RKO (cell line): ENCODE results near the gene CEP135.
"Not testable (repeated sequence)": the region's sequence is repeated elsewhere in the genome, so short reads cannot be mapped to it uniquely, and the experiment has no call there.

Experiments used
- DNase-seq: peaks from one replicate; pipeline ENCODE4 v3.0.0-alpha.2; 2016; ENCODE audit warnings: low spot score

CEP135 gene

GRCh38 chr4:55948726-55949481 is at the start of gene CEP135:
Gene CEP135 (plus strand): TSS chr4:55948945. CDS start chr4:55952131, 3,186 bp downstream.
- DNase-seq, result peak; percentile 91

- DNase-seq, result no peak
Observed at GRCh38 chr4:55902677-55903076, 46.1 kb upstream of the CEP135 start.

GRCh38 chr4:55903577-55903976 is 45.2 kb upstream of the CEP135 start:
- DNase-seq, result no peak

GRCh38 chr4:55904576-55904975 is 44.2 kb upstream of the CEP135 start:
- no peak for DNase-seq

GRCh38 chr4:55906323-55906722 is 42.4 kb upstream of the CEP135 start:
- DNase-seq, result no peak

GRCh38 chr4:55906989-55907388 is 41.8 kb upstream of the CEP135 start:
- DNase-seq, result peak; percentile 64

GRCh38 chr4:55907469-55907868 is 41.3 kb upstream of the CEP135 start:
- DNase-seq, result no peak

- DNase-seq, result peak; percentile 29
Observed at GRCh38 chr4:55910140-55910539, 38.6 kb upstream of the CEP135 start.

- DNase-seq, result no peak
Observed at GRCh38 chr4:55912249-55912648, 36.5 kb upstream of the CEP135 start.

GRCh38 chr4:55920571-55920970 is 28.2 kb upstream of the CEP135 start:
- DNase-seq, result no peak

GRCh38 chr4:55921093-55921492 is 27.7 kb upstream of the CEP135 start:
- peak; percentile 78 for DNase-seq

GRCh38 chr4:55925241-55925640 is 23.5 kb upstream of the CEP135 start:
- no peak for DNase-seq

- DNase-seq, result no peak
Observed at GRCh38 chr4:55926610-55927009, 22.1 kb upstream of the CEP135 start.

GRCh38 chr4:55927803-55928437 is 20.8 kb upstream of the CEP135 start:
- no peak for DNase-seq

GRCh38 chr4:55928846-55929245 is 19.9 kb upstream of the CEP135 start:
- DNase-seq, result no peak

- DNase-seq, result no peak
Observed at GRCh38 chr4:55931043-55931442, 17.7 kb upstream of the CEP135 start.

GRCh38 chr4:55931833-55932232 is 16.9 kb upstream of the CEP135 start:
- DNase-seq, result no peak

GRCh38 chr4:55932511-55932910 is 16.2 kb upstream of the CEP135 start:
- DNase-seq, result no peak

GRCh38 chr4:55933611-55934010 is 15.1 kb upstream of the CEP135 start:
- DNase-seq, result no peak

- DNase-seq, result not testable (repeated sequence)
Observed at GRCh38 chr4:55935907-55936306, 12.8 kb upstream of the CEP135 start.

- no peak for DNase-seq
Observed at GRCh38 chr4:55938481-55938880, 10.3 kb upstream of the CEP135 start.

- no peak for DNase-seq
Observed at GRCh38 chr4:55939421-55939820, 9.3 kb upstream of the CEP135 start.

GRCh38 chr4:55941881-55942396 is 6.8 kb upstream of the CEP135 start:
- DNase-seq, result no peak
